HEK293T (cell line): ENCODE measurements around the gene AUNIP.

Source experiments
- CTCF ChIA-PET: fragments of 350-600 bp; formaldehyde crosslinking; extraction: SDS; loops from one replicate; lab custom pipeline; 2021; ENCODE audit warnings: antibody characterized with exemption, inconsistent platforms; lab: Yijun Ruan, JAX
- POLR2A ChIA-PET: fragments of 350-600 bp; formaldehyde crosslinking; extraction: SDS; loops from one replicate; lab custom pipeline; 2020; ENCODE audit warnings: antibody characterized with exemption, inconsistent platforms; lab: Yijun Ruan, JAX
- DNase-seq: peaks from one replicate; pipeline ENCODE4 v3.0.0; 2012; ENCODE audit warnings: mixed read lengths; ENCODE audit errors: extremely low spot score
- ARNT ChIP-seq: fragments of 450-650 bp; IDR thresholded peaks from 2 replicates; pipeline ENCODE4 v1.6.1; 2017; ENCODE audit warnings: mild to moderate bottlenecking
- BHLHE40 ChIP-seq: fragments of 450-650 bp; IDR thresholded peaks from 2 replicates; pipeline ENCODE4 v1.6.1; 2016; ENCODE audit warnings: mild to moderate bottlenecking, moderate library complexity, borderline replicate concordance
- CTBP1 ChIP-seq: fragments of 450-650 bp; IDR thresholded peaks from 2 replicates; pipeline ENCODE4 v1.6.1; 2016; ENCODE audit warnings: borderline replicate concordance
- ELF4 ChIP-seq: fragments of 450-650 bp; IDR thresholded peaks from 2 replicates; pipeline ENCODE4 v1.6.1; 2017; ENCODE audit warnings: antibody characterized with exemption
- FOXA1 ChIP-seq: fragments of 450-650 bp; IDR thresholded peaks from 2 replicates; pipeline ENCODE4 v1.6.1; 2016; ENCODE audit warnings: mild to moderate bottlenecking
- FOXK2 ChIP-seq: fragments of 450-650 bp; IDR thresholded peaks from 2 replicates; pipeline ENCODE4 v1.6.1; 2016; ENCODE audit warnings: mild to moderate bottlenecking
- FOXM1 ChIP-seq: fragments of 450-650 bp; IDR thresholded peaks from 2 replicates; pipeline ENCODE4 v1.6.1; 2017; ENCODE audit warnings: mild to moderate bottlenecking, borderline replicate concordance
- HDGF ChIP-seq: fragments of 450-650 bp; IDR thresholded peaks from 2 replicates; pipeline ENCODE4 v1.6.1; 2017; ENCODE audit warnings: antibody characterized with exemption, borderline replicate concordance
- L3MBTL2 ChIP-seq: fragments of 450-650 bp; conservative IDR thresholded peaks from 2 replicates; pipeline ENCODE4 v1.6.1; 2016; ENCODE audit warnings: mild to moderate bottlenecking
- LEF1 ChIP-seq: fragments of 450-650 bp; IDR thresholded peaks from 2 replicates; pipeline ENCODE4 v1.6.1; 2017; ENCODE audit warnings: mild to moderate bottlenecking, borderline replicate concordance
- NFRKB ChIP-seq: fragments of 450-650 bp; IDR thresholded peaks from 2 replicates; pipeline ENCODE4 v1.6.1; 2016; ENCODE audit warnings: mild to moderate bottlenecking, moderate library complexity
- PKNOX1 ChIP-seq: fragments of 450-650 bp; IDR thresholded peaks from 2 replicates; pipeline ENCODE4 v1.6.1; 2016
- SP1 ChIP-seq: fragments of 450-650 bp; IDR thresholded peaks from 2 replicates; pipeline ENCODE4 v1.6.1; 2017
- SUZ12 ChIP-seq: fragments of 450-650 bp; IDR thresholded peaks from 2 replicates; pipeline ENCODE4 v1.6.1; 2016; ENCODE audit warnings: mild to moderate bottlenecking
- TARDBP ChIP-seq: fragments of 450-650 bp; IDR thresholded peaks from 2 replicates; pipeline ENCODE4 v1.6.1; 2016
- ZNF384 ChIP-seq: fragments of 450-650 bp; IDR thresholded peaks from 2 replicates; pipeline ENCODE4 v1.6.1; 2016

AUNIP gene

GRCh38 chr1:25798666-25799351, 60.4 kb downstream of the AUNIP start:
- CTCF ChIA-PET, result interaction anchor here (0.6 to 1.8 kb wide), 11 partner anchors 9 to 975 kb away, joined by 3 to 13 read pairs (median 4); no protein-coding TSS in a partner anchor
- no peak for DNase-seq
- POLR2A ChIA-PET, result interaction anchor here (1.0 kb wide), 2 partner anchors 41 to 190 kb away, joined by 3 read pairs; no protein-coding TSS in a partner anchor
- TF ChIP-seq FOXK2, result no peak
- TF ChIP-seq CTBP1, result no peak
- TF ChIP-seq SP1, result no peak
- TF ChIP-seq FOXM1, result no peak
- TF ChIP-seq FOXA1, result no peak
- TF ChIP-seq PKNOX1, result no peak
- TF ChIP-seq HDGF, result no peak
- TF ChIP-seq ELF4, result no peak
- no peak for TF ChIP-seq ZNF384
- TF ChIP-seq BHLHE40, result no peak
- TF ChIP-seq SUZ12, result no peak
- no peak for TF ChIP-seq ARNT
- TF ChIP-seq TARDBP, result no peak
- TF ChIP-seq NFRKB, result no peak
- no peak for TF ChIP-seq LEF1
- TF ChIP-seq L3MBTL2, result no peak

GRCh38 chr1:25797939-25798338, 61.3 kb downstream of the AUNIP start:
- TF ChIP-seq PKNOX1 (peak; percentile 40; the same call in 1 of the 2 replicates), FOXA1 (no peak)
- peak; percentile 80 for DNase-seq
- ChIA-PET CTCF (interaction anchor here (0.6 to 1.8 kb wide), 11 partner anchors 8 to 974 kb away, joined by 3 to 13 read pairs (median 4); no protein-coding TSS in a partner anchor), POLR2A (interaction anchor here (1.0 kb wide), 2 partner anchors 40 to 189 kb away, joined by 3 read pairs; no protein-coding TSS in a partner anchor)

GRCh38 chr1:25796811-25797458, 62.3 kb downstream of the AUNIP start:
- peak; percentile 16; the same call in 1 of the 2 replicates for TF ChIP-seq CTBP1
- TF ChIP-seq SUZ12, result no peak
- peak; percentile 76 for DNase-seq
- ChIA-PET POLR2A (interaction anchor here (1.3 kb wide), 1 partner anchor 15 kb away, joined by 3 read pairs; no protein-coding TSS in a partner anchor), CTCF (interaction anchor here (1.3 to 1.9 kb wide), 6 partner anchors 25 to 224 kb away, joined by 3 to 13 read pairs (median 4); no protein-coding TSS in a partner anchor)

- ChIA-PET POLR2A (interaction anchor here (0.6 to 1.3 kb wide), 2 partner anchors 14 to 91 kb away, joined by 3 read pairs; no protein-coding TSS in a partner anchor), CTCF (interaction anchor here (0.6 to 1.9 kb wide), 5 partner anchors 9 to 224 kb away, joined by 3 to 7 read pairs (median 4); no protein-coding TSS in a partner anchor)
- no peak for DNase-seq
- TF ChIP-seq ARNT (no peak), FOXK2 (no peak), TARDBP (no peak), NFRKB (no peak), PKNOX1 (no peak), SP1 (no peak), SUZ12 (no peak), ZNF384 (no peak), HDGF (no peak), FOXA1 (no peak), ELF4 (no peak), BHLHE40 (no peak), L3MBTL2 (no peak), FOXM1 (no peak), LEF1 (no peak), CTBP1 (no peak)
Observed at GRCh38 chr1:25795946-25796810, 63.1 kb downstream of the AUNIP start.

- ChIA-PET POLR2A (interaction anchor here (1.6 kb wide), 1 partner anchor 20 kb away, joined by 3 read pairs; no protein-coding TSS in a partner anchor), CTCF (interaction anchor here (1.1 to 1.9 kb wide), 3 partner anchors 8 to 223 kb away, joined by 3 to 7 read pairs (median 4); no protein-coding TSS in a partner anchor)
- DNase-seq, result no peak
- TF ChIP-seq HDGF (no peak), ZNF384 (no peak), NFRKB (no peak), LEF1 (no peak), FOXA1 (no peak), BHLHE40 (no peak), PKNOX1 (no peak), FOXM1 (no peak), FOXK2 (no peak), L3MBTL2 (no peak), ELF4 (no peak), SUZ12 (no peak), TARDBP (no peak), CTBP1 (no peak), SP1 (no peak)
Observed at GRCh38 chr1:25795211-25795610, 64.0 kb downstream of the AUNIP start.
